Testis (tissue), 3 donors: ENCODE measurements around the gene KCNE4. TPM values are rescaled to one million over a fixed set of nuclear protein-coding genes. Genes with fewer than 3 reads are reported as not detected.

ENCODE experiments used
- DNase-seq: peaks from one replicate; pipeline ENCODE4 v3.0.0-alpha.2; 2019
- H3K27ac ChIP-seq, 2 donors: fragments of 200-600 bp; sonication (generic); one replicate each; pipeline ENCODE4 v1.5.1; 2019
- H3K27me3 ChIP-seq: fragments of 200-600 bp; sonication (generic); one replicate; pipeline ENCODE4 v1.5.1; 2019
- H3K36me3 ChIP-seq: fragments of 200-600 bp; sonication (generic); one replicate; pipeline ENCODE4 v1.5.1; 2017; ENCODE audit warnings: low read depth; ENCODE audit errors: missing control alignments
- H3K4me1 ChIP-seq: fragments of 200-600 bp; sonication (generic); one replicate; pipeline ENCODE4 v1.5.1; 2019
- H3K4me3 ChIP-seq, 2 donors: fragments of 200-600 bp; sonication (generic); one replicate each; pipeline ENCODE4 v1.5.1; 2017 to 2019
- H3K9me3 ChIP-seq: fragments of 200-600 bp; sonication (generic); one replicate; pipeline ENCODE4 v1.5.1; 2017
- CTCF ChIP-seq, 3 experiments: fragments of 450-650 bp in 2 of 3; fragments of 200-600 bp in 1 of 3; sonication (generic) in 1 of 3; IDR thresholded peaks; one replicate each; pipeline ENCODE4 v1.5.1; 2016 to 2019; ENCODE audit warnings: antibody characterized with exemption in 3 of 3, mild to moderate bottlenecking in 2 of 3, moderate library complexity in 1 of 3
- POLR2A ChIP-seq: fragments of 450-650 bp; IDR thresholded peaks from one replicate; pipeline ENCODE4 v1.6.1; 2017; ENCODE audit warnings: antibody characterized with exemption, mild to moderate bottlenecking, moderate library complexity
- WGBS, 2 donors: methylation state at CpG; one replicate each; pipeline ENCODE4 v1.1.5; 2018; 5-methylcytosine and 5-hydroxymethylcytosine counted together
- intact Hi-C: fragments of 100-400 bp; cut with DNase I; formaldehyde crosslinking; loops from one replicate; pipeline ENCODE4 v1.15.1; 2023; ENCODE audit warnings: low total_unique reads
- polyA plus RNA-seq: library from polyadenylated mRNA; stranded (reverse); fragments of 350-450 nt; fragmentation: Illumina TruSeq; extraction: RNeasy Lipid Tissue Mini Kit (QIAGEN cat#74804); gene quantifications from one replicate; pipeline ENCODE4 v1.2.3, GENCODE V29; 2014; ENCODE audit warnings: low read depth, low replicate concordance; ENCODE audit not compliant: insufficient read depth
- total RNA-seq, 2 donors: library from RNA; depleted of rRNA; stranded (reverse); fragments of >200 nt; gene quantifications; one replicate each; pipeline ENCODE4 v1.2.3, GENCODE V29; 2016

Gene KCNE4
- total and polyA plus RNA-seq, 3 donors from 2014 or later = 2.3 to 3.3 (median 2.5) TPM

GRCh38 chr2:223101340-223102039 lies 49.5 kb downstream of the KCNE4 start:
- TF ChIP-seq POLR2A (no peak), CTCF (IDR thresholded peaks at IDR 0.05) (peak in 2 of 3 experiments; percentile 17 to 36)
- H3K27me3 ChIP-seq = no peaks in the 10 kb centered on the region
- no peak overlapping the region for H3K27ac ChIP-seq
- no peak for DNase-seq
- WGBS, 2 donors = 71 to 83% methylated on average over 4 of the region's 4 CpGs
- peaks cover 8% of the 10 kb centered on the region for H3K4me1 ChIP-seq
- no peaks in the 10 kb centered on the region for H3K36me3 ChIP-seq
- H3K9me3 ChIP-seq = no peaks in the 10 kb centered on the region
- intact Hi-C loops = loop anchor here (10.0 kb wide), 1 partner anchor 127 kb away; no protein-coding TSS in a partner anchor
- H3K4me3 ChIP-seq = no peak overlapping the region

- Histone ChIP-seq H3K27ac (no peak overlapping the region), H3K4me3 (no peak overlapping the region), H3K36me3 (no peaks in the 10 kb centered on the region), H3K9me3 (no peaks in the 10 kb centered on the region), H3K4me1 (peaks cover 8% of the 10 kb centered on the region), H3K27me3 (no peaks in the 10 kb centered on the region)
- 83 to 91% methylated on average over 3 of the region's 3 CpGs for WGBS, 2 donors
- TF ChIP-seq POLR2A = no peak
- TF ChIP-seq CTCF (IDR thresholded peaks at IDR 0.05) = no peak
- DNase-seq = no peak
- intact Hi-C loops = loop anchor here (10.0 kb wide), 1 partner anchor 127 kb away; no protein-coding TSS in a partner anchor
Measured at GRCh38 chr2:223102040-223102400, 50.0 kb downstream of the KCNE4 start.

- no peaks in the 10 kb centered on the region for H3K27me3 ChIP-seq
- no peaks in the 10 kb centered on the region for H3K9me3 ChIP-seq
- 69 to 80% methylated on average over 3 of the region's 3 CpGs for WGBS, 2 donors
- H3K4me3 ChIP-seq = no peak overlapping the region
- intact Hi-C loops = loop anchor here (10.0 kb wide), 1 partner anchor 128 kb away; no protein-coding TSS in a partner anchor
- no peaks in the 10 kb centered on the region for H3K36me3 ChIP-seq
- H3K4me1 ChIP-seq = peaks cover 8% of the 10 kb centered on the region
- no peak for DNase-seq
- TF ChIP-seq POLR2A (no peak), CTCF (IDR thresholded peaks at IDR 0.05) (no peak)
- no peak overlapping the region for H3K27ac ChIP-seq
Measured at GRCh38 chr2:223102450-223102849, 50.5 kb downstream of the KCNE4 start.

- no peak for DNase-seq
- Histone ChIP-seq H3K27me3 (no peaks in the 10 kb centered on the region), H3K9me3 (no peaks in the 10 kb centered on the region), H3K4me1 (peaks cover 8% of the 10 kb centered on the region), H3K4me3 (no peak overlapping the region), H3K36me3 (no peaks in the 10 kb centered on the region), H3K27ac (no peak overlapping the region)
- intact Hi-C loops = loop anchor here (10.0 kb wide), 1 partner anchor 130 kb away; no protein-coding TSS in a partner anchor
- TF ChIP-seq POLR2A (no peak), CTCF (IDR thresholded peaks at IDR 0.05) (no peak)
- 92 to 96% methylated on average over 8 of the region's 8 CpGs for WGBS, 2 donors
Measured at GRCh38 chr2:223104336-223105132, 52.5 kb downstream of the KCNE4 start.

Other genes with a start within 250 kb of the KCNE4 start
- gene ACSL3, start 191.2 kb upstream of the KCNE4 start, total RNA-seq = 10 to 100 TPM; 87.4 to 96.6 TPM
- 66.7 TPM for gene ACSL3, start 191.2 kb upstream of the KCNE4 start, polyA plus RNA-seq